Lung (tissue), 12 donors: ENCODE measurements around the gene KRT14. TPM values are rescaled to one million over a fixed set of nuclear protein-coding genes. Genes with fewer than 3 reads are reported as not detected.
"Not testable (repeated sequence)": the region's sequence is repeated elsewhere in the genome, so short reads cannot be mapped to it uniquely, and the experiment has no call there.

ENCODE experiments used
- ATAC-seq: fragments of 200-7000 bp; cut with Tn5 transposase; one replicate; pipeline ENCODE4 v1.9.1; 2020; ENCODE audit warnings: moderate number of reproducible peaks; ENCODE audit not compliant: insufficient read depth, low FRiP score
- DNase-seq, 3 donors: peaks; one replicate each; pipeline ENCODE4 v3.0.0-alpha.2; 2013 to 2017
- H3K27ac ChIP-seq, 2 donors: one replicate each; pipeline ENCODE4 v1.5.1; 2013; ENCODE audit warnings: mild to moderate bottlenecking in 2 of 2, moderate library complexity in 2 of 2, control low read depth in 1 of 2, inconsistent platforms in 1 of 2, low read depth in 1 of 2, low read length in 1 of 2
- H3K27me3 ChIP-seq, 3 donors: one replicate each; pipeline ENCODE4 v1.5.1; 2013; ENCODE audit warnings: low read length in 2 of 3; ENCODE audit not compliant: control insufficient read depth in 3 of 3, insufficient read depth in 3 of 3
- H3K36me3 ChIP-seq, 4 donors: one replicate each; pipeline ENCODE4 v1.5.1; 2013; ENCODE audit warnings: low read length in 4 of 4, mild to moderate bottlenecking in 1 of 4, moderate library complexity in 1 of 4; ENCODE audit not compliant: control insufficient read depth in 4 of 4, insufficient read depth in 4 of 4
- H3K4me1 ChIP-seq, 5 donors: one replicate each; pipeline ENCODE4 v1.5.1; 2013; ENCODE audit warnings: low read length in 5 of 5, mild to moderate bottlenecking in 2 of 5, moderate library complexity in 1 of 5; ENCODE audit not compliant: control insufficient read depth in 5 of 5, insufficient read depth in 5 of 5
- H3K4me3 ChIP-seq: one replicate; pipeline ENCODE4 v1.5.1; 2013; ENCODE audit warnings: mild to moderate bottlenecking, control low read depth, moderate library complexity
- H3K9ac ChIP-seq, 2 donors: one replicate each; pipeline ENCODE4 v1.5.1; 2013; ENCODE audit warnings: low read length in 2 of 2, control low read depth in 1 of 2; ENCODE audit not compliant: insufficient read depth in 1 of 2
- H3K9me3 ChIP-seq, 4 donors: one replicate each; pipeline ENCODE4 v1.5.1; 2013; ENCODE audit warnings: low read length in 3 of 4, mild to moderate bottlenecking in 1 of 4, moderate library complexity in 1 of 4; ENCODE audit not compliant: control insufficient read depth in 4 of 4, insufficient read depth in 3 of 4
- CTCF ChIP-seq: IDR thresholded peaks from 2 replicates; pipeline ENCODE4 v1.5.1; 2012; ENCODE audit warnings: mild to moderate bottlenecking; ENCODE audit errors: control extremely low read depth, extremely low read depth
- WGBS, 2 donors: extraction: QIAGEN DNeasy Blood & Tissue Kit; methylation state at CpG; one replicate each; pipeline ENCODE4 v1.1.7; 2013; 5-methylcytosine and 5-hydroxymethylcytosine counted together
- polyA plus RNA-seq, 2 donors: library from polyadenylated mRNA; stranded (reverse); fragments of 200-250 nt; gene quantifications; one replicate each; pipeline ENCODE4 v1.2.1, GENCODE V29; 2013
- total RNA-seq, 2 donors: library from RNA; depleted of rRNA in 1 of 2; stranded (reverse); fragments of >200 nt in 1 of 2; gene quantifications; one replicate each; pipeline ENCODE4 v1.2.1, GENCODE V29; 2014 to 2021
- donor health status: control.
- donor health status: control.
- donor health status: Bipolar disorder and iron deficiency.
- donor health status: healthy.
- donor health status: DM: yes; HTN: yes; CAD: no.

Gene KRT14
- total and polyA plus RNA-seq, 4 donors, result 0.37 to 0.71 (median 0.63) TPM; not detected in 1

GRCh38 chr17:41583137-41584127 lies 3.3 kb downstream of the KRT14 start:
- peaks cover 0 to 2% (median 0%) of the 10 kb centered on the region in 4 donors for H3K9me3 ChIP-seq
- no peaks in the 10 kb centered on the region for H3K27me3 ChIP-seq
- no peak for TF ChIP-seq CTCF
- H3K4me3 ChIP-seq, result no peak overlapping the region
- H3K36me3 ChIP-seq, result no peaks in the 10 kb centered on the region
- no peak overlapping the region for H3K27ac ChIP-seq
- 85 to 88% methylated on average over 33 of the region's 33 CpGs for WGBS, 2 donors
- H3K9ac ChIP-seq, result no peak overlapping the region
- peak in 1 of 3 donors; percentile 14 for DNase-seq
- peaks cover 0 to 1% (median 0%) of the 10 kb centered on the region in 5 donors for H3K4me1 ChIP-seq
- no peak for ATAC-seq

GRCh38 chr17:41582061-41582968 lies 4.4 kb downstream of the KRT14 start:
- not testable (repeated sequence) for H3K36me3 ChIP-seq, H3K4me1 ChIP-seq, DNase-seq, H3K27me3 ChIP-seq, H3K4me3 ChIP-seq, ATAC-seq, H3K9ac ChIP-seq, H3K9me3 ChIP-seq, H3K27ac ChIP-seq
- 83 to 89% methylated on average over 13 of the region's 13 CpGs for WGBS, 2 donors

GRCh38 chr17:41581366-41582060 lies 5.2 kb downstream of the KRT14 start:
- TF ChIP-seq CTCF, result no peak
- Histone ChIP-seq H3K9ac (no peak overlapping the region), H3K4me3 (no peak overlapping the region), H3K27ac (no peak overlapping the region), H3K4me1 (peaks cover 0 to 1% (median 0%) of the 10 kb centered on the region in 5 donors), H3K27me3 (no peaks in the 10 kb centered on the region), H3K9me3 (peaks cover 0 to 2% (median 0%) of the 10 kb centered on the region in 4 donors), H3K36me3 (no peaks in the 10 kb centered on the region)
- DNase-seq, result no peak
- ATAC-seq, result no peak
- 89 to 92% methylated on average over 4 of the region's 4 CpGs for WGBS, 2 donors
